NCI-H2196 (cell line): ENCODE results near the gene AQP9.
"Not testable (repeated sequence)": the region's sequence is repeated elsewhere in the genome, so short reads cannot be mapped to it uniquely, and the experiment has no call there.

Source experiments
- DNase-seq: peaks from one replicate; lab custom pipeline; 2025; ENCODE audit not compliant: unreplicated experiment; lab: John Stamatoyannopoulos, UW

AQP9 gene

GRCh38 chr15:58178668-58179067 is 40.5 kb downstream of the AQP9 start:
- DNase-seq = no peak

- DNase-seq = no peak
Observed at GRCh38 chr15:58179206-58179605, 41.0 kb downstream of the AQP9 start.

- DNase-seq = no peak
Observed at GRCh38 chr15:58179741-58180381, 41.7 kb downstream of the AQP9 start.

- peak; percentile 13 for DNase-seq
Observed at GRCh38 chr15:58182460-58183163, 44.4 kb downstream of the AQP9 start.

- DNase-seq = no peak
Observed at GRCh38 chr15:58185439-58185838, 47.3 kb downstream of the AQP9 start.

GRCh38 chr15:58189148-58189811 is 51.1 kb downstream of the AQP9 start:
- DNase-seq = no peak

GRCh38 chr15:58190419-58190818 is 52.2 kb downstream of the AQP9 start:
- no peak for DNase-seq

GRCh38 chr15:58193636-58194035 is 55.5 kb downstream of the AQP9 start:
- not testable (repeated sequence) for DNase-seq

GRCh38 chr15:58200739-58201138 is 62.6 kb downstream of the AQP9 start:
- DNase-seq = no peak

GRCh38 chr15:58201516-58201915 is 63.3 kb downstream of the AQP9 start:
- DNase-seq = no peak

GRCh38 chr15:58203537-58203936 is 65.4 kb downstream of the AQP9 start:
- no peak for DNase-seq

- DNase-seq = no peak
Observed at GRCh38 chr15:58206151-58206550, 68.0 kb downstream of the AQP9 start.

- DNase-seq = not testable (repeated sequence)
Observed at GRCh38 chr15:58208217-58208616, 70.0 kb downstream of the AQP9 start.

- DNase-seq = not testable (repeated sequence)
Observed at GRCh38 chr15:58209007-58209481, 70.9 kb downstream of the AQP9 start.

GRCh38 chr15:58210031-58210430 is 71.8 kb downstream of the AQP9 start:
- DNase-seq = not testable (repeated sequence)

- peak; percentile 15 for DNase-seq
Observed at GRCh38 chr15:58212909-58213526, 74.8 kb downstream of the AQP9 start.

GRCh38 chr15:58213587-58214338 is 75.6 kb downstream of the AQP9 start:
- no peak for DNase-seq

GRCh38 chr15:58214591-58215340 is 76.6 kb downstream of the AQP9 start:
- DNase-seq = no peak

GRCh38 chr15:58217460-58217859 is 79.3 kb downstream of the AQP9 start:
- no peak for DNase-seq

GRCh38 chr15:58221591-58222241 is 83.5 kb downstream of the AQP9 start:
- no peak for DNase-seq
